Erythroblast (primary cell): ENCODE measurements around the gene CTNND2.

Experiments
- GATA1 ChIP-seq: IDR thresholded peaks from 2 replicates; pipeline ENCODE4 v1.6.1; 2011; ENCODE audit warnings: low read depth, mild to moderate bottlenecking, control low read depth, low read length, moderate library complexity
- POLR2A ChIP-seq: IDR thresholded peaks from 2 replicates; pipeline ENCODE4 v1.6.1; 2011; ENCODE audit warnings: mild to moderate bottlenecking, low read length

GRCh38 chr5:11266331-11266730, 637.9 kb downstream of the CTNND2 start:
- TF ChIP-seq POLR2A (no peak), GATA1 (no peak)
